SK-N-SH treated with all-trans-retinoic acid at 6 μM for 48 hours (cell line): ENCODE data around the gene TRUB1.

ENCODE experiments used
- ARNTL ChIP-seq: fragments of 450-650 bp; formaldehyde crosslinking; IDR thresholded peaks from 2 replicates; pipeline ENCODE4 v1.5.0; 2020; ENCODE audit warnings: low read depth, mild to moderate bottlenecking, moderate library complexity, borderline replicate concordance
- SNAI2 ChIP-seq: fragments of 250-450 bp; sonication (Bioruptor Pico); IDR thresholded peaks from 2 replicates; pipeline ENCODE4 v1.5.0; 2020; ENCODE audit warnings: mild to moderate bottlenecking, moderate library complexity
- ZFP3 ChIP-seq: fragments of 250-450 bp; sonication (Bioruptor Pico); IDR thresholded peaks from 2 replicates; pipeline ENCODE4 v1.5.0; 2020; ENCODE audit warnings: mild to moderate bottlenecking, moderate library complexity
- ZNF8 ChIP-seq: fragments of 450-650 bp; formaldehyde crosslinking; IDR thresholded peaks from 2 replicates; pipeline ENCODE4 v1.5.0; 2020; ENCODE audit warnings: mild to moderate bottlenecking, moderate library complexity

GRCh38 chr10:114955984-114956383 lies 18.0 kb downstream of the TRUB1 start:
- no peak for TF ChIP-seq SNAI2
- no peak for TF ChIP-seq ZNF8 (CRISPR knock-in tag)
- TF ChIP-seq ZFP3 (CRISPR knock-in tag): no peak
- TF ChIP-seq ARNTL (CRISPR knock-in tag): no peak
